ENCODE results near the gene IGF2.

DNA sequence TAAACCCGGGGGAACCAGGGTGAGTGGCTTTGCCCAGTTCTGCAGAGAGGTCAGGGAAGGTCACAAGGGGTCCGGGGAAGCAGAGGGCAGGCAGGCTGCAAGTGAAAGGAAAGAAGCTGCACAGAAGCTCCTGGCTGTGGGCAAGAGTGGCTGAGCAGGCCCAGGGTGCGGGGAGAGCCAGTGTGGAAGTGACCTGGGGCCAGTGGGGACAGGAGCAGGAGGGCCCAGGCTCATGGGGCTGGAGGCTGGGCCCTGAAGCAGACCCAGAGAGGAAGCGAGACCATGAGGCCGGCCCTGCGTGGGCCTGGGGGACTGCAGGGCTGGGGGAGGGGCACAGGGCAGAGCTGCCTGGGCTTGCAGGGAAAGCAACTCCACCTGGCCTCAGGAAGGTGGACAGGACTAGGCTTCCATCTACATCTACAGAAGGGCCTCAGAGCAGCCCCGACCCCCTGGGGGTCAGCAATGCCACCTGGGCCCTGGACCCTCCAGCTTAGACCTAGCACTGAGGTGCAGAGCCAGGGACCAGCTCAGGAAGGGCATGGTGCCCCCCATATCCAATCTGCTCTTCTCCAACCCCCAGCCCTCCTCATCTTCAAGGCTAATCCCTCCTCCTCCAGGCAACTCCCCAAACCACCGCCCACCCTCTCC lies 11.6 kb downstream of the IGF2 start:
- no peak for TF ChIP-seq POLR2A (IDR thresholded peaks at IDR 0.05)
- TF ChIP-seq, protein P1, sequence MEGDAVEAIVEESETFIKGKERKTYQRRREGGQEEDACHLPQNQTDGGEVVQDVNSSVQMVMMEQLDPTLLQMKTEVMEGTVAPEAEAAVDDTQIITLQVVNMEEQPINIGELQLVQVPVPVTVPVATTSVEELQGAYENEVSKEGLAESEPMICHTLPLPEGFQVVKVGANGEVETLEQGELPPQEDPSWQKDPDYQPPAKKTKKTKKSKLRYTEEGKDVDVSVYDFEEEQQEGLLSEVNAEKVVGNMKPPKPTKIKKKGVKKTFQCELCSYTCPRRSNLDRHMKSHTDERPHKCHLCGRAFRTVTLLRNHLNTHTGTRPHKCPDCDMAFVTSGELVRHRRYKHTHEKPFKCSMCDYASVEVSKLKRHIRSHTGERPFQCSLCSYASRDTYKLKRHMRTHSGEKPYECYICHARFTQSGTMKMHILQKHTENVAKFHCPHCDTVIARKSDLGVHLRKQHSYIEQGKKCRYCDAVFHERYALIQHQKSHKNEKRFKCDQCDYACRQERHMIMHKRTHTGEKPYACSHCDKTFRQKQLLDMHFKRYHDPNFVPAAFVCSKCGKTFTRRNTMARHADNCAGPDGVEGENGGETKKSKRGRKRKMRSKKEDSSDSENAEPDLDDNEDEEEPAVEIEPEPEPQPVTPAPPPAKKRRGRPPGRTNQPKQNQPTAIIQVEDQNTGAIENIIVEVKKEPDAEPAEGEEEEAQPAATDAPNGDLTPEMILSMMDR (IDR thresholded peaks at IDR 0.05), result no peak
